HG02759 (cell line): ENCODE results near the gene MRPL49.
A peak's percentile ranks its signal among the peaks of the same experiment; 100 is the strongest.
"Not testable (repeated sequence)": the region's sequence is repeated elsewhere in the genome, so short reads cannot be mapped to it uniquely, and the experiment has no call there.

Experiments used
- ATAC-seq: cut with Tn5 transposase; IDR thresholded peaks from one replicate; pipeline ENCODE4 v1.9.1; 2021; ENCODE audit warnings: mild to moderate bottlenecking, moderate library complexity; ENCODE audit not compliant: unreplicated experiment

MRPL49 gene

DNA sequence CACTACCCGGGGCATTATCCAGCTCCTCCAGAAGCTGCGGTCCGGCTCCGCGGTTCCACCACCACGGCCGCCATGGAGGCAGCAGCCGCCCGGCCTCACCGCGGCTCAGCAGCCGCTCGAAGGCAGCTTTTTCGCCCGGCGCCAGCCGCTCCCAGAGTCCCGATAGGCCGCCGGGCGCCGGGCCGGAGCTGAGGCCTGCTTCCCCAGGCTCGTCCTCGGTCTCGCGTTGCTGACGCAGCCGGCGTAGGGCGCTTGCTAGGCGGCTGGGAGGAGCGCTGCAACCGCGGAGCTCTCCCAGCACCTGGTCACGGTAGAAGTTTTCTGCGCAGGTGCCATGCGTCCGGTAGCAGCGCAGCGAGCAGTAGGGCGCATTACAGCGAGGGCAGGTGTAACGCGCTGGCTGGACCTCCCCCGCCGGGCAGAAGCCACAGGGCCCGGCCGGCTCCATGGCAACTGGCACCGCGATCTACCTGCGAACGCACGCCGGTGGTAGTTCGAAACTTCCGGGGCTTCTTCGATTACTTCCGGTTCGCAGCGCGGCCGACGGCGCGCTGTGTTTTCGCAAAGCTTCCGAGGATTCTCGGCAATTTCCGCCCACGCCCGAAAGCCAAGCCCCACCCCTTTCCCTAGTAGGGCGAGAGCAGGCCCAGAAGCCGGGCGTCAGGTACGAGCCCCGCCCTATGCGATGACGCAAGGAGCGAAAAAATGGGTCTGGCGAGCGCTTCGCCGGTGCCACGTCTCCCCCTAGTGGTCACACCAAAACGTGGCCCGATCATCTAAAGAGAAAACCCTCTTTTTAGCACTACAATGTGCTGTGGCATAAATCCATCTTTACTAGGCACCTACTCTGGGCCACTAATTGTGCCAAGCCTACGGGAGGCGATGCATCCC is 4.7 kb upstream of the MRPL49 start, which contains the start of gene ZNHIT2:
Gene ZNHIT2, minus strand, starts transcription at position 496 of the 891 bp plus-strand sequence. Its CDS starts 48 bp downstream, at position 448.
- ATAC-seq = peak; percentile 71

DNA sequence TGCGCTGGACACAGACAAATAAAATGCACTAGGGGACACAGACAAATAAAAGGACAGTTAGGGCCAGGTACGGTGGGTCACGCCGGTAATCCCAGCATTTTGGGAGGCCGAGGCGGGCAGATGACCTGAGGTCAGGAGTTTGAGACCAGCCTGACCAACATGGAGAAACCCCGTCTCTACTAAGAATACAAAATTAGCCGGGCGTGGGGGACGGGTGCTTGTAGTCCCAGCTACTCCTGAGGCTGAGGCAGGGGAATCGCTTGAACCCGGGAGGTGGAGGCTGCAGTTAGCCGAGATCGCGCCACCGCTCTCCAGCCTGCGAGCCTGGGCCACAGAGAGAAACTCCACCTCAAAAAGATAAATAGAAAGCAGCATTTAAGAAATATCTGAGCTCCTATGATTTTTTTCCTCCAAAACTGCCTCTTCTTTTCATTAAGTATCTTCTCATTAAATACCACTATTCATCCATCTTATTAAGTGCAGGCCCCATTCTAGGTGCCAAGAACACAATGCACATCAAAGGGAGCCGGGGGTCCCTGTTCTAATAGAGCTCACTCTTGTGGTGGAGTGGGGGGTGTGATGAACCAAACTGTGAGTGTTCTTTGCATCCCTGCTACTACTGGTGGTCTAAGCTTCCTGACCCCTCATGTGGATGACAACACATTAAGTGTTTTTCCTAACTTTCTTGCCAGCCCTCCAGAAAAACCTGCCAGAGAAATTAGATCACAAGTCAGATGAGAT is 3.9 kb upstream of the MRPL49 start:
- ATAC-seq = no peak

DNA sequence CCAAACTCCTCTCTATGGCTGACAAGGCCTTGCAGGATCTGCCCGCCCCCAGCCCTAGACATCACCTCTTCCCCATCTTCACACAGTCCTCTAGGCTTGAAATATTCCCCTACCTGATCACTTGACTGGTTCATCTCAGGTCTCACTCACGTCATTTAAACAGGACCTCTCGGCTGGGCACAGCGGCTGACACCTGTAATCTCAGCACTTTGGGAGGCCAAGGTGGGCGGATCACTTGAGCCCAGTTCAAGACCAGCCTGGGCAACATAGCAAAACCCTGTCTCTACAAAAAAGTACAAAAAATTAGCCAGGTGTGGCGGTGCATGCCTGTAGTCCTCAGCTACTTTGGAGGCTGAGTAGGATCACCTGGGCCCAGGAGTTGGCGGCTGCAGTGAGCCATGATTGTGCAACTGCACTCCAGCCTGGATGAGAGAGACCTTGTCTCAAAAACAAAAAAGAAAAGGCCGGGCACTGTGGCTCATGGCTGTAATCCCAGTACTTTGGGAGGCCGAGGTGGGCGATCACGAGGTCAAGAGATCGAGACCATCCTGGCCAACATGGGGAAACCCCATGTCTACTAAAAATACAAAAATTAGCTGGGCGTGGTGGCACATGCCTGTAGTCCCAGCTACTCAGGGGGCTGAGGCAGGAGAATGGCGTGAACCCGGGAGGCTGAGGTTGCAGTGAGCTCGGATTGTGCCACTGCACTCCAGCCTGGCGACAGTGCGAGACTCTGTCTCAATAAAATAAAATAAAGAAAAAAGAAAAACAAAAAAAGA is 3.0 kb upstream of the MRPL49 start:
- not testable (repeated sequence) for ATAC-seq

DNA sequence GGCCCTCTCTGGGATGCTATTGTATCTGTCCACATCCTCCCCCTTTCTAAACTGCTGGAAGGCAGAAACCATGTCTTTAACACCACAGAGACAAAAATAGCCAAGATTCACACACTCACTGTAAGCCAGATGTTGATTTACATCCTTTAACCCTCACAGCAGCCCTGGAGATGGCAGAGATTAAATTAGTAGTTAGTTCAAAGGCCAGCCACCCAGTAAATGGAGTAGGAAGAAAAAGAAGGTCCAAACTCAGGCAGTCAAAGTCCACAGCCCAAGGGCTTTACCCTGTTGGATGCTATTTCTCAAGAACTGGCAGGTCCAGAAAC is 2.5 kb upstream of the MRPL49 start:
- no peak for ATAC-seq

DNA sequence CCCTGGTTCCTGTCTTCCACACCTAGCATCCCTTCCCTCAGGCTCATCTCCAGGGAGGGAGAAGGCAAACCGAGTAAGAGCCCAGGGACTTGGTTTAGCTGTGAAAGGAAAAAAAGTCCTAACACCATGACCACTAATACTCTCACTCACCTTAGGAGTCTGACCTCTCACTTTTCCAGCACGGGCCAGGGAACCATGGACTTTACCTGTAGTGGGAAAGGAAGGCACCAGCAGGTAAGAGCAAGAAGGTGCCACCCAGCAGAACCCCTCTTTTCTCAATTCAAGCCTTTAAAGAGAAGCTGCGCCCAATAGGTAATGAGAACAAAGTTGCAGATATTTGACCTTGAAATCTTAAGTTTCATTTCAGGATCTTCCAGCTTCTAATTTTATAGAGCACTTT is 1.3 kb upstream of the MRPL49 start:
- no peak for ATAC-seq

DNA sequence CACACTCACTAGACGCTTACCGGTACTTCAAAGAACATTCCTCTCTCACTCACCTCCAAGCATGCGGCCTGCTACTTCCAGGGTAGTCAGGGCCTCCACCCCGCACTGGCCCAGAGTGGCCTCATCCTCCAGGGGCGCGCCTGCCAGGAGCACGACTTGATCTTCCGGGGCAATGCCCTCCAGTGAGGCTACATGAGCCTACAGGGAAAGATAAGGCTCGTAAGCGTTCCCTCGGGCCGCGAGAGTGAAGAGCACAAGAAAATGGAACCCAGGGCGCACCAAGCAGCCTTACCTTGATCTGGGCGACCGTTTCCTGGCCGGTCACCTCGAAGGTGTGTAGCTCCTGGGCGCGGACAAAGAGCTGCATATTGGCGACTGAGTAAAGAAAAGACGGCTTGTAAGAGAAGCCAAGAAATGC is 665 bp upstream of the MRPL49 start:
- no peak for ATAC-seq

DNA sequence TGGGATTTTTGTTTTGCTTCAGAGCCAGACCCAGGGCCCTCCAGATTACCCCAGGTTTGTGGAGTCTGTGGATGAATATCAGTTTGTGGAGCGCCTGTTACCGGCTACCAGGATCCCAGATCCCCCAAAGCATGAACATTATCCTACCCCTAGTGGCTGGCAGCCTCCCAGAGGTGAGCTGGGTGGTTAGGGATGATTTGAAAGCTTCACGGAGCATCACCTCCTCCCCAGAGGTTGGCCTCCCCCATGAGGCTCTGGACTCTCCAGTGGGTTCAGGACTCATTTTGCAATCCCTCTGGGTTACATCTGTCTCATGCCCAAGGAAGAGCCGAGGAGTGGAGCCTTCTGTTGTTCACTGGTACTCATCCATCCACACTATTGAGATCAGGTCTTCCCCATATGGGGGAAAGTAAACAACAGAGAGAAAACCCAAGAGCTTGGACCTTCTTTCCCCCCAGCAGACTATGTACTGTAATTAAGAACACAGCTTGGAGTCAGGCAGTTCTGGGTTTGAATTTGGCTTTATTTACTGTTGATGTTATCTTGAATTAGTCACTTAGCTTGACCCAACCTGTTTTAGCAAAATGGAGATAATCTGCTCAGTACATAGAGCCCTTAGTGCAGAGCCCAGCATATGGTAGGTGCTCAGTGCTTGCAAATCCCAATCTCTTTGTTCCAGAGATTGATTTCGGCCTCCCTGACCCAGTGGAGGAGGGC is 2.5 kb downstream of the MRPL49 start:
- ATAC-seq = no peak

DNA sequence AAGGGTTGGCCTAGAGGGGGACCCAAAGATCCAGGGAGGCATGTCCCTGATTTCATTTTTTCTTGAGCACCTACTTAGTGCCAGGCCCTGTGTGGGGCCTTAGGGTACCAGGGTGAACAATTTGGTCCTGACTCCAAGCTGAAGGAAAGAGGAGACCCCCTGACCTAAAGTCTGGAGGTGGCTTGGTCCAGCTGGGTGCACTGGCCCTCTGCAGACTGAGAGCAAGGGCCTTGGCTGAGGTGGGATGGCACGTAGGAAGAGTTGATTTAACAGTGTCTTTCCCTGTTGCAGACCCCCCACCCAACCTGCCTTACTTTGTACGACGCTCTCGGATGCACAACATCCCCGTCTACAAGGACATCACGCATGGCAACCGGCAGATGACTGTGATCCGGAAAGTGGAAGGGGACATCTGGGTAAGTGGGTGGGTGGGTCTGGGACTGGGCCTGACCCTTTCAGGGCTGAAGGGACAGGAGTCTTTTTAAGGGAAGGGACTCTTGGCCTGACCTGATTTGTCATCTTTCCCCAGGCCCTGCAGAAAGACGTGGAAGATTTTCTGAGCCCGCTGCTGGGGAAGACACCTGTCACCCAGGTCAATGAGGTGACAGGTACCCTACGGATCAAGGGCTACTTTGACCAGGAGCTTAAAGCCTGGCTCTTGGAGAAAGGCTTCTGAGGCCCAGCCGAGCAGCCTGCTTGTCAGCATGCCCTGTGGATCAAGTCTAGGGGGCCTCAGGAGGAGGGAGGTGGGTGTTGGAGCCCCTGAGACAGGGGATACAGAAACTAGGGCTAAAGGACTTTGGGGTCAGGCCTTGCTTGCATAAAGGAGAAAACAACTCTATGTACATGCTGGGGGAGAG is 3.3 kb downstream of the MRPL49 start:
- ATAC-seq = no peak

DNA sequence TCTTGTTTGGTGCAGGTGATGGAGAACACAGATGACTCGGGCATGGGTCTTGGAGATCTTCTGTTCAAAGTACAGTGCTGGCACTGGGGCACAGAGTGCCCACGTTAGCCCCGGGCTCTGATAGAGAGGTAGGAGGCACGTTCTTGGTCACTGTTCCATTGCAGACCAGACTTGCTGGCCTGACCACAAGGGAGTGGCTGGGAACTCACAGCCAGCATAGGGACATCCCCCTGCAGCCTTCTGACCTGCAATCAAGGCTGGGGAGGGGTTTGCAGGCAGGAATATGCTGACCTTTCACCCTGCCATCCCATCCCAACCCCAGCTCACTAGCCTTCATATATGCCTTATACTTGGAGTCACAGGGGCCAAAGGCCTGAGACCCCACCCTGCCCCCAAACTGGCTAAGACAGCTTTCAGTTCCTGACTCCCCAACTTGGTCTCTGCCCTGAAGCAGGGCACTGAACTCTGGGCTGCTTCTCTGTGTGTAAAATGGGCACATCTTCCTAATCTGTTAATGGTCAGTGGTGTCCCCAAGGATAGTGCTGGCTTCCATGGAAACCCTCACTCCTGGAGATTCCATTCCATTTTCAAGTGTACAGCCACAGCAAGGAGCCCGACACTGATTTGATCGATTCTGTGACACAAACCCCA is 4.6 kb downstream of the MRPL49 start:
- ATAC-seq = no peak

DNA sequence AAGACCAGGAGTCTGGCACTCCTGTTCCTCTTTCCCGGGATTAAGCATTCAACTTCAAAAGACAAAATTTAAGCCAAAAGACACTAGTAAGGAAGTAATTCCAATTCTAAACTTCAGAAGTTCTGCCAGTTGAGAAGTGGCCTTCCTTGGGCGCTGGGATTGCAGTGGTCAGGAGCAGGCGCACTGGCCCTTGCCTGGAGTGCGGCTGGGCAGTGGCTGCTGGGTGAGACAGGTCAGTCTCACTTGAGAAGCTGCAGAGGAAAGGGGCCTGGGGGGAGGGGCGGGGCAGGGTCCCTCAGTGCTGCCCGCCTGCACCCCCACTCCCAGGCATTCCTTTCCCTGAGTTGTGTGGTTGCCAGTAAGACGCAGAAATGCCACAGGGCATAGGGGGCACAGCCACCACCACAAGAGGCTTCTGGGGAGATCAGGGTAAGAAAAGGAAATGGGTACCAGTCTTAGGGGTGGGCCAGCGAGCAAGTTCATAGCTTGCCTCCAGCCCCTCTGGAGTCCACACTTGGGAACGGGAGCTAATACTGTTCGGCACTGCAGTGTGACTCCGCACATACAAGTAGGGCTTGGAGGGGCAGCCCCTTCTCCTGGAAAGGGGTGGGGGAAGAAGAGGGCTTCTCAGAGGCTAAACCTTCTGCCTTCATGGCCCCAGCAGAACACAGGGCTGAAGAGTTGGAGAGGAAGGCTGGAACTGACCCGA is 5.5 kb downstream of the MRPL49 start:
- ATAC-seq = no peak

DNA sequence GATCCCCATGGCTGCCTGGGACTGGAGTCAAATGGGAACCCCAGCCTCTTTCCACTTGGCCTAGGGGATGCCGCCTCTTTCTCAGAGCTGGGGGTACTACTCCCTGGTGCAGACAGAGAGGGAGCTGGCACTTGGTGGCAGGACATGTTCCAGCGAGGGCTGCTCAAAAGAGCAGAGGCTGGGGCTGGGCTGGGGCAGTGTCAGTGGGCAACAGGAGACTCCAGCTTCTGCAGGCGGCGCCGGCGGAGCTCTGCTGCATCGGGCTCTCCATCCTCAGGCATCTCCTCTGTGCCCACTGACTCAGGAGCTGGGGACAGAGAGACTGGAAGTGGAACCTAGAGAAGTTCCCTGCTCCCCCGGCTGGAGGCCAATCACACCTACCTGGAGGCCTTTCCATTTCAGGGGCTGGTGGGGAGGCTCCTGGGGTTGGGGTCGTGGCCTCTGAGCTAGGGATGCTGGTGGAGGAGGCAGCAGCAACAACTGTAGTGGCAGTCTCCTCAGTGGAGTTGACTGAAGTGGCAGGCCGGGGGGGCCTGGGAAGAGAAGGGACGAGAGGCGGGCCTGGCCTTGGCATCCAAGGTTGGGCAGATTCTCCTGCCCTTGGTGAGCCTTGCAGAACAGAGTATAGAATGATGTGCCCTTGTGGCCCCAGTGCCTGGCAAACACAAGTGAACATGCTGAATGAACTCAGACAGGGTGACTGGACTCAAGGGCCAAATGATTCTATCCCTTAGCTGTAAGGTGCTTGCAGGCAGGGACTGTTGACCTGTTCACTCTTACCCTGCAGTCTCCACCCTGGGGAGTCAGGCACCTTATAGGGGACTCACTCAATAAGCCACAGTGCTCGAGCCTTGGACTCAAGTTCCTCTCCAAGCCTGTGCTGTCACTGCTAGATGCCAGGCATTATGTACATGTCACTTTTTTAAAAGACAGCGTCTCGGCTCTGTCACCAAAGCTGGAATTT is 6.3 kb downstream of the MRPL49 start:
- no peak for ATAC-seq

DNA sequence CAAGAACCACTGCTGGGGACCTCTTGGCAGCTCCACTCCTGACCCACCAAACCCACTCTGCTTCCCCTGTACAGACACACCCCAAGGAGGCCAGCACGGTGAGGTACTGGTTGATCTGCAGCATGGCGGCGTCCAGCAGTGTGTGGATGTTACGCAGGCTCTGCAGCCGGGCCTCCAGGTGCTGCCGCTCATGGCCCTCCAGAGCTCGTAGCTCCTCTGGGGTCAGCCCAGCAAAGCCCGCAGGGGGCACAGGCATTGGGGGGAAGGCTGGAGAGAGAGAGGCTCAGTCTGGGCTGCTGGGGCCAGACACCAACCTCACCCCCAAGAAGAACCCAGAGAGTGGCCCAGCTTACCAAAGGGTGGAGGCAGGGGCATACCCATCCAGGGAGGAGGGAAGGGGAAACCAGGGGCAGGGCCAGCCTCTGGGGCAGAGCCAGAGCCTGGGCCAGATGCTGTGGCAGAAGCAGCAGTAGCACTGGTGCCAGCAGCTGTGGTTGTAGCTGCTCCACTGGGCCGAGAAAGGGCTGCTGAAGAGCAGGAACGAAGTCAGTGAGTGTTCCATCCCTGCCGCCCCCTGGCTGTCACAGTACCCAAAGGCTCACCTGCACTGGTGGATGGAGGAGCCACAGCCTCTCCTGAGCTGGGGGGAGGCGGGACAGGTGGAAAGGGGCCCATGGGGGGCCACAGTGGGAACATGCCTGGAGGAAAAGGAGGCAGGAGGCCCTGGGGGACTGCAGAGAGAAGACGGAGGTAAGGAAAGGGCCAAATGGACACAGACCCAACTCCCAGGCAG is 7.7 kb downstream of the MRPL49 start:
- ATAC-seq = no peak

DNA sequence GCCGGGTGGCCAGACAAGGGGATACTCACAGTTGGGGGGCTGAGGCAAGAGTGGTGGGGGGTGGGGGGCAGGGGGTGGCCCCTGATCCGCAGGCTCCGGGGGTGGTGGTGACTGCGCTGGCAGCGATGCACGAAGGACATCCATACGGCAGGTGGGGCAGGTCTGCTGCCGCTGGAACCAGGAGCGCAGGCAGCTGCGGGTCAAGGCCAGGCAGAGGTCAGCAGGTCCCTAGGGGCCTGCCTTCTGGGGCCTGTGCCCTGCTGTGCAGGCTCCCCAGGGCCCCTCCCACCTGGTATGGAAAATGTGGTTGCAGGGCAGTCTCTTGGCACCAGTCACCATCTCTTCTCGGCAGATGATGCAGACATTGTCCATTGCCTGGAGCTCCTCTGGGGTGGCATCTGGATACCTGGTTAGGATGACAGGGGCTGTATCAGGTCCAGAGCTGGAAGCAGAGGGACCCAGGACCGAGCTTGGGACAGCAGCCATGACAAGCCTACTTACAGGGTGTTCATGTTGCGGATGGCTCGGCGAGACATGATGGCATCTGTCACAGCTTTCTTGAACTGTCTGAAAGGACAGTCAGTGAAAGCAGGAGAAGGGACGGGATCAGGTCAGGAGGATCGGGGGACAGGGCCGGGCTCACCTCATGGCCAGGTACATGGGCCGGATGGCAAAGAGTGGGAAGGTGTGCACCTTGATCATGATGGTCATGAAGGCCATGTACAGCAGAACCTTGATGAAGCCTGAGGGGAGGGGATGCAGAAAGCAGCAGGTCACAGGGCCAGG is 8.7 kb downstream of the MRPL49 start:
- ATAC-seq = no peak

DNA sequence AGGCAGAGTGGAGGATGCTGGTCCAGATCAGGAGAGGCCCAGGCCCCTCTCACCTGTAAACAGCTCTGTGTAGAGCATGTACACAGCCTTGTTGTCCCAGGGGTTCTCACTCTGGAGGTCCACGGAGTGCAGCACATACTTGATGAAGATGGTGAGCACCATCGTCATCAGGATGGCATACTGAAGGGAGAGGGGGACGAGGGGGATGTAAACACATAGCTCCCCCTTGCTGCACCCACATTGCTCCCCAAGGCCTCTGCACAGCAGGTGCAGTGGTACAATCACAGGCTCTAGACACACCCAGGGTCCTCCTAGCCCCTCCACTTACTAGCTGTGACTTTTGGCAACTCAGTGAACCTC is 9.3 kb downstream of the MRPL49 start:
- no peak for ATAC-seq

DNA sequence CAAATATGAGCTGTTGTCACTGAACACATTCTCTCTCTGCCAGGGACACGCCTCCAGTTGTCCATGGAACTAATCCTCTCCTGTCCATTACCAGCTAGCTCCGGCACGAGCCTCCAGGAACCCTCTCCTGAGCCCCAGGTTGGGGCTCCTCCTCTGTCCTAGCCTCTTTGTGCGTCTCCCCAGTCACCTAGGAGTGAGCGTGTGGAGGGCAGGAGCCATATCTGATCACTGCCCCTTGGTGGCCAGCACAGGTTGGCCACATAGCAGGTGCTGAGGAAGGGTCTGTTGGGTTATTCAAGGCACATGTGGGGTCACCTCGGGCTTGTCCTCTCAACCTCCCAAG is 9.7 kb downstream of the MRPL49 start:
- no peak for ATAC-seq
